Retinal pigment epithelial cell (primary cell): Measurements from ENCODE around the gene TGFB2.
A peak's percentile ranks its signal among the peaks of the same experiment; 100 is the strongest.

Source experiments
- DNase-seq: peaks from one replicate; pipeline ENCODE4 v3.0.0-alpha.2; 2010; ENCODE audit warnings: low read depth
- H3K4me3 ChIP-seq: 2 replicates; pipeline ENCODE4 v1.5.1; 2011; ENCODE audit warnings: mild to moderate bottlenecking, low read length, control low read depth, moderate library complexity
- TF ChIP-seq, protein P1 (sequence below): conservative IDR thresholded peaks from 2 replicates; pipeline ENCODE4 v1.5.1; 2011; ENCODE audit warnings: low read depth, low read length, control low read depth, inconsistent platforms

TGFB2 gene

DNA sequence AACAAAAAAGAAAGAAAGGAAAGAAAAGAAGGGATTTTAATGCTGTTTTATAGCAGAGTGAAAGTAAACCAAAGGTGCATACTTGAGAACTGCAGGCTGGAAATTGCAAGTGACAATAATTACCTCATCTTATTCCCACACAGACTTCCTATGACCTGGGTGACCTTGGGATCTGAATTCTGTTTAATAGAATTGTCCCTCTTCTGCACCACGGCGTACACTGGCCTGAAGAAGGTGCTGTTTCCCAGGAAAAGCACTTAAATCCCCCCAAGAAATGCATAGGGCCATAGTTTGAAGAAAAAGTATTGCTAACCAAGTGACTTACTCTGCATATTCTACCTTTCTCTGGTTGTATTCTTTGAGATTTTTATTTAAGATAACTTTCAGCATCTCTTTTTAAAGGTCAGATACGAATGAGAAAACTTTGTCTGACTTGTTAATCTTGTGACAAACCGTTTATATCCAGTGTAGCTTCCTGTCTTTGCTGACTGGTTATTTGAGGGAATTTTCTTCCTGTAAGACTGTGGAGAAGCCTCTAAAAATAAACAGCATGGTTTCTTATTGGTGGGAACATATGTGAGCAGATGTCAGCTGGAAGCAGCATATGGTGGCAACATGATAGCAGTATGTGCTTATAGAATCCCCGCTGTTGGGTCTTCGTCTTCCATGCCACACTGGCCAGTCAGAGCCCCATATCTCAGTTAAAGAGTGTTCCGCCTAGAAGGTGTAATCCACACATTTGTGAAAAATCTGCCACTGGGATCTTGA lies 16.3 kb downstream of the TGFB2 start:
- TF ChIP-seq, protein P1, sequence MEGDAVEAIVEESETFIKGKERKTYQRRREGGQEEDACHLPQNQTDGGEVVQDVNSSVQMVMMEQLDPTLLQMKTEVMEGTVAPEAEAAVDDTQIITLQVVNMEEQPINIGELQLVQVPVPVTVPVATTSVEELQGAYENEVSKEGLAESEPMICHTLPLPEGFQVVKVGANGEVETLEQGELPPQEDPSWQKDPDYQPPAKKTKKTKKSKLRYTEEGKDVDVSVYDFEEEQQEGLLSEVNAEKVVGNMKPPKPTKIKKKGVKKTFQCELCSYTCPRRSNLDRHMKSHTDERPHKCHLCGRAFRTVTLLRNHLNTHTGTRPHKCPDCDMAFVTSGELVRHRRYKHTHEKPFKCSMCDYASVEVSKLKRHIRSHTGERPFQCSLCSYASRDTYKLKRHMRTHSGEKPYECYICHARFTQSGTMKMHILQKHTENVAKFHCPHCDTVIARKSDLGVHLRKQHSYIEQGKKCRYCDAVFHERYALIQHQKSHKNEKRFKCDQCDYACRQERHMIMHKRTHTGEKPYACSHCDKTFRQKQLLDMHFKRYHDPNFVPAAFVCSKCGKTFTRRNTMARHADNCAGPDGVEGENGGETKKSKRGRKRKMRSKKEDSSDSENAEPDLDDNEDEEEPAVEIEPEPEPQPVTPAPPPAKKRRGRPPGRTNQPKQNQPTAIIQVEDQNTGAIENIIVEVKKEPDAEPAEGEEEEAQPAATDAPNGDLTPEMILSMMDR: peak; percentile 73
- H3K4me3 ChIP-seq: no peak overlapping the region
- no peak for DNase-seq

DNA sequence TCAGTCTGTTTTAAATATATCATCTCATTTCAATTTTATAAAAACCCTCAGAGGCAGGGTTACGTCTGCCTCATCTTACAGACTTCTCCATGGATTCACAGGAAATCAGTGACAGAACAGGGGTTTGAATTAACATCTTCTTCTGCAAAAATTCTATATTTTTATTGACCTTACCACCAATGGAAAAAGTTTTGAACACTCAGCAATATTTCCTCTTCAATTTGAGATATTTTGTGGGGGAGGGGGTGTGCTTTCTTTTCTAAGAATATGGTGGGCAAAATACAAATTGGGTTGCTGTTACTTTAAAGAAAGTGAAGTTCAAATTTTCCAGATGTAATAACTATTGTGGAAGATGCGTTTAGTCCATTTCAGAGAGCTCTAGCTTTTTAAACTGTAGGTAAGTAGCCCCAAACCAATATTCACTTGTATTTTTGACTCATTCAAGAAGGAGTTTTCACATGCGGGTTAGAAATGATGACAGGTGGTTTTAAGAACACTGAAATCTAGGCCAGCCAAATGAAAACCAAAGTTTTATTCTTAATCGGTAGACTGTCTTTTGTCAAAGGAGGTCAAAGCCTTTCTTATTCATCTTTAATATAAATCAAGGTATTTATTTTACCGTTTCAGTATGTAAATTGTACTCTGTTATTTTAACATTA lies 17.4 kb downstream of the TGFB2 start:
- TF ChIP-seq, protein P1: no peak
- H3K4me3 ChIP-seq: no peak overlapping the region
- no peak for DNase-seq

DNA sequence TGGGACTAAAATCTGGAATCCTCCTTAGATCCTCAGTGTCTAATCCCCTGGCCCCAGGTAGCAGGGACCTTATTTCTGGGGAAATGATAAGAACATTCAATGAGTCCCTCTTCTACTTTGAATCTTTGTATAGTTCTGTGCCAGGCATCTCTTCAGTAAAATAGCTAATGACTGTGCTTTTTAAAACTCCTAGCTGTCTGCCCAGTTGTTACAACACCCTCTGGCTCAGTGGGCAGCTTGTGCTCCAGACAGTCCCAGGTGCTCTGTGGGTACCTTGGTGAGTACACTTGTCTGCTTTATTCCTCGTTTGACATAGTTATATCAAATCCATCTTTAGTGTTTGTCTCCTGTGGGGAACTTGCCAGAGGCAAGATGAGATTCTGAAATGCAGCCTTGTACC lies 18.0 kb downstream of the TGFB2 start:
- TF ChIP-seq, protein P1: no peak
- DNase-seq: no peak
- no peak overlapping the region for H3K4me3 ChIP-seq

DNA sequence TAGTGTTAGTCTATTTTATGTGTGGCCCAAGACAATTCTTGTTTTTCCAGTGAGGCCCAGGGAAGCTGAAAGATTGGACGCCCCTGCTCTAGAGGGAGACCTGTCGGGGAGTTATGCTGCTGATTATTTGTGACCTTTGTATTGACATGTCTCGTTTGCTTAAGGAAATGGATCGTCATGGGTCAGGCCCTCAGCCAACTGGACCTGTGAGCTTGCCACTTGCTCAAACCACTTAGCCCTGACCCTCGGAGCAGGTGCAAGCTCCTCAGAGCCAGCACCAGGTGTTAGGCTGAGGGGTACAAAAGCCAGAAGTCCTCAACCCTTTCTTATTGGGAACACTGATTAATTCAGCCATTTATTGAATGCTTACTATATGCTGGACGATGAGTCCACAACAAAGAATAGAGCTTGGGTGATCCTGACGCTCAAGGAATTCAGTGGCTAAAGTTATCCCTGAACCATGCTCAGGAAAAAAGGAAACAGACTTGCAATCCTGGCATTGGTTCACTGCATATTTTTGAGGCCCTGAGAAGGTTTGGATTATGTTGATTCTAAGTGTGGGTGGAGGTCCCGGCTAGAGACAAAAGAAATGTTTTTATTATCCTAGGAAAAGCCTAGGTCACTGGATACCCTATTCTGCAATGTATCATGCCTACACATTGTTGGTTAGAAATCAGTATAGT lies 19.0 kb downstream of the TGFB2 start:
- no peak overlapping the region for H3K4me3 ChIP-seq
- DNase-seq: no peak
- TF ChIP-seq, protein P1: no peak

DNA sequence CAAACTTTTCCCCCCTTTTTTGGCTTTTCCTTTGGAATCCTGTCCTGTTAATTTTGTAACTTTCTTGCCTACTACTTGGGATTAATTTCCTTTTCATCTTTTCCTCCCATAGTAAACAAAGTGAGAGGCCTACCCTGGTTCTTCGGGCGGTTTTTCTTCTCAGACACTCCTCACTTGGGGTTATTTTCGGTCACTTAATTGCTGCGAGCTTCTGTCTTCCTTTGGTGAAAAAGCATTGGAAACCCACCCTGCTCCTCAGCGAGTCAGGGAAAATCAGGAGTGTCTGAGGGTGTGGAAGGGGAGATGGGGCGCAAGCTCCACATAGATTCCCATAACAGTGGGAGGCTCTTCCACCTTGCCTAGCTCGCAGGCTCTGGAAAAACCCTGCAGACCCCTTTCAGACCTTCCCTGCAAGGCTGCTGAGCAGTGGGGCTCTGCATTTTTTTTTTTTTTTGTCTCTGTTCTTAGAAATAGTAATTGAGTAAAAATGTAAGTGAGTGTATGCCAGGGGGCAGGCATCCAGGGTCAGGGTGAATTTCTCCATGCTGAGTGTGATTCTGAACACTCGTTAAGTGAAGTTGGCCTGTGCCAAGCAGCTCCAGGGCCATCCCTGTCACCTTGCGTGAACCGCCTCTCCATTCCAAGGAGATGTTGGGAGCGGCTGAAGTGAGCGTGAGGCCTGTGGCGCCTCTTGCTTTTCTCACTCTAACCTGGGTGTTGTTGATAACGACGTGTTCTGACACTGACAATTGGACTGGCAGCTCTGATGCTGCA lies 20.3 kb downstream of the TGFB2 start:
- DNase-seq: no peak

DNA sequence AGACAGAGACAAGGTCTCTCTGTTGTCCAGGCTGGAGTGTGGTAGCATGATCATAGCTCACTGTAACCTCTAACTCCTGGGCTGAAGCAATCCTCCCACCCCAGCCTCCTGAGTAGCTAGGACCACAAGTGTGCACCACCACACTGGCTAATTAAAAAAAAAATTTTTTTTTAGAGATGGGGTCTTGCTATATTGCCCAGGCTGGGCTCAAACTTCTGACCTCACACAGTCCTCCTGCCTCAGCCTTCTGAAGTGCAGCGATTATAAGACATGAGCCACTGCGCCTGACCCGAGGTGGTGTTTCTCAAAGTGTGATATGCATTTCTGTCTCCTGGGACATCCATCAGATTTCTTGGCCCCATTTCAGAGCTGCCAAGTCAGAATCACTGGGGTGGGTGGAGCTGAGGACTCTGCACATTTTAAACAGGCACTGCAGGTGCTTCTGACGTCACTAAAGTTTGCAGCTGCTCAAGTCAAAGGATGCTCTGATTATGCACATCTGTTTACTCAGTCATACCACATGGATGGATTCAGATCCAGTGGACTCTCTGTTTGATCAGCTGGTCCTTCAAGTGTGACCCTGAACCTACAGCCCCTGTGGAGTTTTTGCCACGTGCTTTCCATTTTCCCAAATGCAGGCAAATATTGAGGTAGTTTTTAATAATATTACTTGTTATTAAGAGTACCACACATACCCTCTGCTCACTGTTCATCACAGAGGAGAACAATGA lies 21.4 kb downstream of the TGFB2 start:
- no peak overlapping the region for H3K4me3 ChIP-seq
- TF ChIP-seq, protein P1: no peak
- DNase-seq: no peak

More for the DNA sequence above, 20.3 kb downstream of the TGFB2 start:
- TF ChIP-seq, protein P1: no peak
- H3K4me3 ChIP-seq: no peak overlapping the region
